GM18909 (cell line): ENCODE results near the gene PHACTR4.
"Not testable (repeated sequence)": the region's sequence is repeated elsewhere in the genome, so short reads cannot be mapped to it uniquely, and the experiment has no call there.

Source experiments
- ATAC-seq: cut with Tn5 transposase; IDR thresholded peaks from one replicate; pipeline ENCODE4 v1.9.1; 2021; ENCODE audit warnings: mild to moderate bottlenecking; ENCODE audit not compliant: unreplicated experiment, poor library complexity

Gene PHACTR4

GRCh38 chr1:28428012-28428411 is 58.5 kb downstream of the PHACTR4 start:
- ATAC-seq = no peak

- ATAC-seq = no peak
These were observed 59.5 kb downstream of the PHACTR4 start for GRCh38 chr1:28428990-28429520.

- ATAC-seq = no peak
These were observed 66.8 kb downstream of the PHACTR4 start for GRCh38 chr1:28436211-28436769.

- no peak for ATAC-seq
These were observed 67.9 kb downstream of the PHACTR4 start for GRCh38 chr1:28437264-28437923.

GRCh38 chr1:28437924-28438699 is 68.6 kb downstream of the PHACTR4 start:
- ATAC-seq = no peak

DNA sequence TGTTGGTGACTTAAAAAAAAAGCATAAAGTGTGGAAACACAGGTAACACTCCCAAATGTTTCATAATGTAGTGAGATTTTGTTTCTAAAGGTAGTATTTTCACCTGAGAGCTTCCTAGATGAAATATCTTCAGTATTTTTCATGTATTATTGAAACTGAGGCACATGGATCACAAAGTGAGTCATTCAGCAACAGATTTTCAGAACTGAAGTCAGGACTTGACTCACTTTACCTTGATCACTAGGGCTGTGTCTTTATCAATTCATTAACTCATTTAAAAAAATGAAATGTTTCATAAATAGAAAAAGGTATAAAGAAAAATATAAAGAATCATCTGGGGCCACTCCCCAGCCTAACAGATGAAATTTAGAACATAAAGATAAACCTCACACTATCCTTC is 69.8 kb downstream of the PHACTR4 start:
- no peak for ATAC-seq

- no peak for ATAC-seq
These were observed 72.1 kb downstream of the PHACTR4 start for GRCh38 chr1:28441674-28442073.

- ATAC-seq = no peak
These were observed 74.0 kb downstream of the PHACTR4 start for GRCh38 chr1:28443550-28443949.

DNA sequence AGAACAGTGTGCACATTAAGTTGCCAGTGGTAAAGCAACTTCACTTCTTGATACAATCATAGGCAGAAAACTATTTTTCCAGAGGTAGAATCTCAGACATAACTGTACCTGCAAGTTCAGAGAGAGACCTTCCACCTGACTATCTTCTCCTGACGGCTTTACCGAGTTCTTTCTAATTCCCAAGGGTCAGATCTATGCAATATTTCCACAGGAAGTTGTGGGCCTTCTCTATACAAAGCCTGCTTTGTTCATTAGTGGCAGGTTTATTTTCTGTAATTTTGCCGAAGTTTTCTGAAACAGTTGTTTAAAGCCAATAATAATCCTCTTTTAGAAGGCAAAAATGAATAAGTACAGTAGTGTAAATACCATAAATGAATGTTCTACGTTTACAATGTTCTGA is 78.1 kb downstream of the PHACTR4 start:
- ATAC-seq = no peak

DNA sequence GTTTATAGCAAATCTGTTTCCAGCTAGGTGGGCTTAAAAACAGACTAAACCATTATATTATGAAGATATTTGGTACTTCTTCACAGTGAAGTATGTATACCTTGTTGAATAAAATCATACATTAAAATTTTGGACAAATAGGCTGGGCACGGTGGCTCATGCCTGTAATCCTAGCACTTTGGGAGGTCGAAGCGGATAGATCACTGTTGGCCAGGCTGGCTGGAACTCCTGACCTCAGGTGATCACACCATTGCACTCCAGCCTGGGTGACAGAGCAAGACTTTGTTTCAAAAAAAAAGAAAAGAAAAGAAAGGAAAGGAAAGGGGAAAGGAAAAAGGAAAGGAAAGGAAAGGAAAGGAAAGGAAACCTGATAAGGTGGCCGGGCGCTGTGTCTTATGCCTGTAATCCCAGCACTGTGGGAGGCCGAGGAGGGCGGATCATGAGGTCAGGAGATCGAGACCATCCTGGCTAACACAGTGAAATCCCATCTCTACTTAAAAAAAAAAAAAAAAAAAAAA is 78.6 kb downstream of the PHACTR4 start:
- ATAC-seq = not testable (repeated sequence)

DNA sequence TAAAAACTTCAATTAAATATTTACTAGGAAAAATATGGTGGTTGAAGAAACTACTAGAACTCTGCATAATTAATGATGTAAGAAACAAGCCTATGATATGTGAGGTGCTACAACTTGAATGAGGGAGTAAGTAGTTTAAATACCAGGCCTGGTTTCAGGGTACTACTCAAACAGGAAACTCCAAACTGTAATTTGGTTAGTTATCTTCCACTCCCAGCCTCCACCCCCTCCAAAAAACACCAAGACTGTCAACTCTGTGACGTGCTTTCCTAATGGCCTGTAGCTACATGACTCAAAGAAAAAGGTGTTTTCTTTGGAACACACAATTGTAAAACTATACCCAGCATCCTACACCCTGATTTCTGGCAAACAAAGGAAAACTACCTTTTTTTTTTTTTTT is 80.4 kb downstream of the PHACTR4 start:
- no peak for ATAC-seq

DNA sequence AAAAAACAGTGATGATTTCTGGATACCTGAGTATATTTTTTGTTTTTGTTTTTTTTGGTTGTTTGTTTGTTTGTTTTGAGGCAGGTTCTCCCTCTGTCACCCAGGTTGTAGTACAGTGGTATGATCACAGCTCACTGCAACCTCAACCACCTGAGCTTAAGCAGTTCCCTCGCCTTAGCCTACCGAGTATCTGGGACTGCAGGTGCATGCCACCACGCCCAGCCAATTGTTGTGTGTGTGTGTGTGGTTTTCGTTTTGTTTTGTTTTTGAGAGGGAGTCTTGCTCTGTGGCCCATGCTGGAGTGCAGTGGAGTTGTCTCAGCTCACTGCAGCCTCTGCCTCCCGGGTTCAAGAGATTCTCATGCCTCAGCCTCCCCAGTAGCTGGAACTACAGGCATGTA is 81.0 kb downstream of the PHACTR4 start:
- ATAC-seq = no peak

DNA sequence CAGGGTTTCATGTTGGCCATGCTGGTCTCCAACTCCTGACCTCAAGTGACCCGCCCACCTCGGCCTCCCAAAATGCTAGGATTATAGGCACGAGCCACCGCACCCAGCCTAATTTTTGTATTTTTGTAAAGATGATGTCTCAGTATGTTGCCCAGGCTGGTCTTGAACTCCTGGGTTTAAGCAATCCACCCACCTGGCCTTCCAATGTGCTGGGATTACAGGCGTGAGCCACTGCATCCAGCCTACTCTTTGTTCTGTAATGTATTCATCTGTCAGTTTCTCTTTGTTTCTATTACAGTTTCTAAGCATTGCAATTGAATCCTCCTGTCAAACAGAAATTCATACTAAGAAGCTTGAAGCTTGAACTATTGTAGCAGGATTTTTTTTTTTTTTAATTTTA is 81.5 kb downstream of the PHACTR4 start:
- ATAC-seq = no peak

DNA sequence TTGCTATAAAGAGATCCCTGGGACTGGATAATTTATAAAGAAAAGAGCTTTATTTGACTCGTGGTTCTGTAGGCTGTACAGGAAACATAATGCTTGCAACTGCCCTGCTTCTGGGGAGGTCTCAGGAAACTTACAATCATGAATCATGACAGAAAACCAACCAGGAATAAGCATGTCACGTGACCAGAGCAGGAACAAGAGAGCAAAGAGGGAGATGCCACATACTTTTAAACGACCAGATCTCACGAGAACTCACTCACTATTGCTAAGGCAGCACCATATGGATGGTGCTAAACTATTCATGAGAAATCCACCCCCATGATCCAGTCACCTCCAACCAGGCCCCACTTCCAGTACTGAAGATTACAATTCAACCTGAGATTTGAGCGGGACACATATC is 86.5 kb downstream of the PHACTR4 start:
- no peak for ATAC-seq

DNA sequence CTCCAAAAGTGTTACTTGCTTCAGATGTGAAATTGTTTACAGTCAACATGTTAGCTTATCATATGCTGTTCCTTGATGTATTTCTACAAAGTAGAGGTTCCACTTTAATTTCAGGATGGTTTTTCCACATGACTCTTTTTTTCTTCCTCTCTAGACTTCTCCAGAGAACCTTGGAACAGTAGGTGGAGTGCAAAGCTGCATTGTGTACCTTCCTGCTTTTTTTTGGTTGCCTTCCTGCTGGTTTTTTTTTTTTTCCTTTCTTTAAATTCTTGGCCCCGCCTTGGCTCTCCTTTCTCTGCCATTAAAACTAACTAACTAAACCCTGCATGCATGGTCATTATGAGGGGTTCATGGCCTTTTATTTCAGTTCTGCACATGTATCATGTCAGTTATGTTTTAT is 88.1 kb downstream of the PHACTR4 start:
- no peak for ATAC-seq

DNA sequence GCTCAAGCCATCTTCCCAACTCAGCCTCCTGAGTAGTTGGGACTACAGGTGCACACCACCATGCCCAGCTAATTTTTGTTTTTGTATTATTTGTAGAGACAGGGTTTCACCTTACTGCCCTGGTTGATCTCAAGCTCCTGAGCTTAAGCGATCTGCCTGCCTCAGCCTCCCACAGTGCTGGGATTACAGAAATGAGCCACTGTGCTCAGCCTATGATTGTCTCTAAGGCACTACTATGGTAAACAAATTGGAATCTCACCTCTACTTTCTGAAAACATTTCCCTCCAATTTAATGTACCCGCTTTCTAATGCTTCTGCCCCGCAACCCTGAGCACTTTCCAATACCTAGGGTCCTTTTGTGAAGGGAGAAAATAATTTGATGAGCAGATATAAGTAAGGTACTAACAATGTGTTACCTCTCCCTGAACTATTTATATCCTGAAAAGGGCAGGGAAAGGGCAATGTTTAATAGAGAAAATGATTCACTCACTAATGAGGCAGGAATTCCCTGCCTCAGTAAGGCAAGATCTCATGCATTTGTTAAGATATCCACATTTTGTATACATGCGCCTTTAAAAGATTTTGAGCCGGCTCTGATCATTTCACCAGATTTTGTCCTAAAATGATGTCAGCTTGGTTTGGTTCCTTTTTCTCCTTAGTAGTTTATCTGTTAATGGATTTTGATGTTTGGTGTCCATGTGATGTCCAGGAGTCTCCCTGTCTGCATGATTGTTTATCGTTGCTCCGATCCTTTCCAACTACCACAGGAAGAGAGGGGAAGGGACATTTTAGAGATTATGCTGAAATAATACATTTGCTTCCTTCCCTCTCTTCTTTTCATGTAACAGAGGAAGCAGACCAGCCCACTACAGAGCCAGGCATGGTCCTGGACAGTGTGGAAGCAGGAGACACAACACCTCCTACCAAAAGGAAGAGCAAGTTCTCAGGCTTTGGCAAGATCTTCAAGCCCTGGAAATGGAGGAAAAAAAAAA is 89.0 kb downstream of the PHACTR4 start:
- no peak for ATAC-seq

DNA sequence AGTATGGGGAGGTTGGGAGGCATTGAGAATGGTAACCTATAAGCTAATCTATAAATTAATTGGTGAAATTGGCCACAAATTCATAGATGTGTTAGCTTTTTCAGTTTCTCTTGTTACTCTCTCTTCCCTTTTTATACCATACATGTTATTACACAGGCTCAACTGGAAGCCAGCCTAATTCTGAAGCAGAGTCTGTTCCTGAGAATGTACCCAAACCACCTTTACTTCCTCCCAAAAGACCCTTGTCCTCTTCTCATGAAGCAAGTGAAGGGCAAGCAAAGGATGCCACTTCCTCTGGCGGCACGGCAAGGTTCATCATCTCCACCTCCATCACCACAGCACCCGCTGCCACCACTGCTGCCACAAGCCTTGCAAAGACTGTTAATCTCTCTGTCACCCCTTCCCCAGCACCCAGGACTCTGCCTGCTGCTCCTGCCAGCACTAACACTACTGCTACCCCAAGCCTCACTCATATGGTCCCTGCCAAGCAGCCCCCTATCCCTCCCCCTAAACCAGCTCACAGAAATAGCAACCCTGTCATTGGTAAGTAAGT is 96.8 kb downstream of the PHACTR4 start:
- ATAC-seq = no peak

DNA sequence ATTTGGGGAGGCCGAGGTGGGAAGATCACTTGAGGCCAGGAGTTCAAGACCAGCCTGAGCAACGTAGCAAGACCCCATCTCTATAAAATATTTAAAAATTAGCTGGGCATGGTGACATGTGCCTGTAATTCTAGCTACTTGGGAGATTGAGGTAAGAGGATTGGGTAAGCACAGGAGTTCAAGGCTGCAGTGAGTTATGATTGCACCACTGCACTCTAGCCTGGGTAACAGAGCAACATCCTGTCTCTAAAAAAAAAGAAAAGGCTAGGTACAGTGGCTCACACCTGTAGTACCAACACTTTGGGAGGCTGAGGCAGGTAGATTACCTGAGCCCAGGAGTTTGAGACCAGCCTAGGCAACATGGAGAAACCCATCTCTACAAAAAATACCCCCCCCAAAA is 100.6 kb downstream of the PHACTR4 start:
- no peak for ATAC-seq

- ATAC-seq = not testable (repeated sequence)
These were observed 110.0 kb downstream of the PHACTR4 start for GRCh38 chr1:28479497-28479896.

GRCh38 chr1:28480308-28480707 is 110.8 kb downstream of the PHACTR4 start:
- no peak for ATAC-seq
